ENCODE data around the gene ABCD4.

Gene ABCD4

DNA sequence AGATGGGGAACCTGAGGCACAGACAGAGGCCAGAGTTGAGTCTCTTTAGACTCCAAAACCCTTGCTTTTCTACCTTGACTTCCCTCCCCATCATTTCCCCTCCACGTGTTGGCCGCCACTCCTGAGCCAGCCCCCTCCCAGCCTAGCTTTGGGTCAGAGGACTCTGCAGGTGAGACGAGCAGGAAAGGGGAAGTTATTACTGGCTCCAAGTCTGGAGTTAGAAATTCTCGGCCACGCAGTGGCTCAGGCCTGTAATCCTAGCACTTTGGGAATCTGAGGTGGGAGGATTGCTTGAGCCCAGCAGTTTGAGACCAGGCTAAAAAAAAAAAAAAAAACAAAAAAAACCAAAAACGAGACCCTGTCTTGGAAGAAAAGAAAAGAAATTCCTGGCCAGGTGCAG, 54.7 kb downstream of the ABCD4 start:
- FAIRE-seq (no peak), DNase-seq (ENCODE audit: insufficient read length, low spot score) (no peak)
- TF ChIP-seq, protein P1, sequence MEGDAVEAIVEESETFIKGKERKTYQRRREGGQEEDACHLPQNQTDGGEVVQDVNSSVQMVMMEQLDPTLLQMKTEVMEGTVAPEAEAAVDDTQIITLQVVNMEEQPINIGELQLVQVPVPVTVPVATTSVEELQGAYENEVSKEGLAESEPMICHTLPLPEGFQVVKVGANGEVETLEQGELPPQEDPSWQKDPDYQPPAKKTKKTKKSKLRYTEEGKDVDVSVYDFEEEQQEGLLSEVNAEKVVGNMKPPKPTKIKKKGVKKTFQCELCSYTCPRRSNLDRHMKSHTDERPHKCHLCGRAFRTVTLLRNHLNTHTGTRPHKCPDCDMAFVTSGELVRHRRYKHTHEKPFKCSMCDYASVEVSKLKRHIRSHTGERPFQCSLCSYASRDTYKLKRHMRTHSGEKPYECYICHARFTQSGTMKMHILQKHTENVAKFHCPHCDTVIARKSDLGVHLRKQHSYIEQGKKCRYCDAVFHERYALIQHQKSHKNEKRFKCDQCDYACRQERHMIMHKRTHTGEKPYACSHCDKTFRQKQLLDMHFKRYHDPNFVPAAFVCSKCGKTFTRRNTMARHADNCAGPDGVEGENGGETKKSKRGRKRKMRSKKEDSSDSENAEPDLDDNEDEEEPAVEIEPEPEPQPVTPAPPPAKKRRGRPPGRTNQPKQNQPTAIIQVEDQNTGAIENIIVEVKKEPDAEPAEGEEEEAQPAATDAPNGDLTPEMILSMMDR (IDR thresholded peaks at IDR 0.05; ENCODE audit: insufficient read depth, missing control alignments), result no peak

DNA sequence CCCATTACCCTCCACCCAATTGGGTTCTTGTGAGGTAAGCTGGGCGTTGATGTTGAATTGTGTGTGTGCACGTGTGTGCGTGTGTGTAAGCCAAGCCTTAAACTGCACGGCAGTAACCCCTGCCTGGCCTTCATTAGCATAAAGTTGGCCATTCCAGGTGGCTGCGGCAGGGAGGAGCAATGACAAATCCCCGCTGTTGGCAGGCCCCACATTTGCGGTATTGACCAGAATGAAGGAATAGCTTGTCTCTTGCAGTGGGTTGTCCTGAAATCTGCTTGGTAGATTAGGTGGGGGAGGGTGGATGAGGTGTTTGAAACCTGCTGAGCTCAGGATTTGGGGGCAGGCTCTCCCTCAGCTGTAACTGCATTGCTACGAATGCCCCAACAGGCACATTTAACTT, 56.2 kb downstream of the ABCD4 start:
- no peak for FAIRE-seq
- TF ChIP-seq, protein P1 (IDR thresholded peaks at IDR 0.05; ENCODE audit: insufficient read depth, missing control alignments), result no peak
- no peak for DNase-seq (ENCODE audit: insufficient read length, low spot score)

DNA sequence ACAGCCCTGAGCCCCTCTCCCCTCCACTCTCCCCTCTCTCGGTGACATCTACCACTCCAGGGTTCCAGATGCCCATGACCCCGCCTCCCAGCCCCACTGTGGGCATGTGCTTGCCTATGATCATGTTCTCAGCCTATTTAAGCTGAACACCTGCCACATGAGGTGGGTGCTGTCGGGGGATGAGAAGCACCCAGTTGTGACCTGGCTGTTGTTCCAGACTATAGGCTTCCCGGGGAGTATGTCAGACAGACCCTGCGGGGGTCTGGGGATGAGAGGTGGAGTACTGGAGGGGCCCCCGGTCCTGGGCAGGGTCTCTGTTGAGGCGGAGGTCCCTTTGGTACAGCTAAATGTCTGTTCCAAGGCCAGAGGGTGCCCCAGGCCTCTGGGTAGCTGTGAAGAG, 57.4 kb downstream of the ABCD4 start:
- TF ChIP-seq, protein P1 (IDR thresholded peaks at IDR 0.05; ENCODE audit: insufficient read depth, missing control alignments), result no peak
- no peak for DNase-seq (ENCODE audit: insufficient read length, low spot score)
- no peak for FAIRE-seq

DNA sequence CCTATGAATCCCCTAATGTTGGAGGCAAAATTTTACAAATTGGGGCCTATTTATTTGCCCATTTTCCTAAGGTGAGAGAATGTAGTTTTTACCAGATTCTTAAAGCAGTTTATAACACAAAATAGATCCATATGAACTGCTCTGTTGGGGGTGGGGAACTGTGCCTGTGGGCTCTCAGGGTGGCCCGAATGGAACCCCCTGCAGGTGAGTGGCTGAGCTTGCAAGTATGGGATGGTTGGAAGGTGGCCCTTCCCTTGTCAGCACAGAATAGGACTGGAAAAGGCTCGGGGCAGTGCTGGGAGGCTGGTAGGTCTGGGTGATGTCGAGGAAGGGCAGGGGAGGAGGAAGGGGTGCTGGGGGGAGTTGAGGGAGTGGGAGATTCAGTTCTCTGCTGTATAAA, 58.6 kb downstream of the ABCD4 start:
- no peak for FAIRE-seq
- DNase-seq (ENCODE audit: insufficient read length, low spot score), result no peak
- TF ChIP-seq, protein P1 (IDR thresholded peaks at IDR 0.05; ENCODE audit: insufficient read depth, missing control alignments), result no peak

DNA sequence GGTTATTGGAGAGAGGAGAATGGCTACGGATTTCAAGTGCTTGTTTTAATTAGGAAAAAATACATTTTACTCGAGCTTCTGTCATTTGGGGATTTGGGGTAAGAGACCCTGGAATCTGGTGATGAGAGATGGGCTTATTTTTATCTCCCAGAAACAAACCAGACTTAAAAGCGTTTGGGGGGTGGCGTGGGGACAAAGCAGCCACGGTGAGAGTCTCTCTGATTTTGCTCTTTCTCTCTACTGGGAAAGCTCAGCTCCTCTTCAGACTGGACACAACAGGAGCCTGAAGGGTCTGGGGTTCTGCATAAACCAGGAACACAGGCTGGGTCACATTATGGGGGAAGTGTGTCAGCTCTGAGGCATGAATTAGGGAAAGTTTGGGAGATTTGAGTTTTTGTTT, 59.7 kb downstream of the ABCD4 start:
- FAIRE-seq (no peak), DNase-seq (ENCODE audit: insufficient read length, low spot score) (no peak)
- TF ChIP-seq, protein P1 (IDR thresholded peaks at IDR 0.05; ENCODE audit: insufficient read depth, missing control alignments), result no peak

DNA sequence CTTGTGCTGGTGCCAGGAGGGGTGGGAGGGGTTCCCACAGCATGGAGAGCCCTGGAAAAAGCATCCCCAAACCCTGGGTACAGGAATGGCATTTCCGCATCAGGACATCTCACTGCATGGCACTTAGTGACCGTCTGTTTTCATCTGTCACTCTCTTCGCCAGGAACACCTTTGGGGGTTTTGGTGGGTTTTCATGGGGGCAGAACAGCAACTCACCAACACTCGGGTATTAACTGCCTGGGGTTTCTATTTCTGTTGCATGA, 60.0 kb downstream of the ABCD4 start:
- FAIRE-seq, result no peak

DNA sequence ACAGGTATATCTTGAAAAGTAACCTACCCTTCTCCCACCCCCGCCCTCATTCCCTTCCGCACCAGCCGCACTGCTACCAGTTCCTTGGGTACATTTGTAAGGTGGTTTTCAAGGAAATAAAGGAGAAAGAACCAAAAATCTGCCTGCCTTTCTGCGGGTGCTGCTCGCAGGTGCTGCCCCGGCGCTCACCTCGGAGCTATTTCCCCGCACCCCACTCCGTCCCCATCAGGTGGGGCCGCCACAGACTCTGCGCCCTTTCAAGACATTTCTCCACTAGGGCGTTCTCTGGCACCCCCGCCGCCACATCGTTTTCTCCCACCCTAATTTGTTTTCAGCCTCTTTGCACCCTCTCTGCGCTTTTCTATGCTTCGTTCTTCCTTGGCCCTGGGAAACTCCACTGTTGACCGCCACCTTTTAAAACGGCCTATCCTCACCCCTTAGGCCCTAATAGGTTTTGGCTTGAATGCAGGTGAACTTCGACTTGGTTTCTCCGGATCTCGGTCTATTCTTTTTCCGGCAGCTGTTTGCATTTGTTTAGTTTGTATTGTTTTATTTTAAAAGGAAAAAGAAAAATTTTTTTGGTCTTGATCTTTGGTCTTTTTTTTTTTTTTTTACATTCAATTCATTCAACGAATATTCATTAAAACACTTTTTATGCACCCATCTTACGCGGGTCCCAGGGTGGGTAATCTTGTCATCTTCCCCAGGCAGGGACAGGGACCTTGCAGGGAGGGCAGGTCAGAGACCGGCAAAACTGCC, 60.5 kb downstream of the ABCD4 start:
- no peak for FAIRE-seq
- DNase-seq (ENCODE audit: insufficient read length, low spot score), result no peak
- TF ChIP-seq, protein P1 (IDR thresholded peaks at IDR 0.05; ENCODE audit: insufficient read depth, missing control alignments), result no peak

More for the DNA sequence above, 60.0 kb downstream of the ABCD4 start:
- TF ChIP-seq, protein P1 (IDR thresholded peaks at IDR 0.05; ENCODE audit: insufficient read depth, missing control alignments), result no peak
- DNase-seq (ENCODE audit: insufficient read length, low spot score), result no peak

All from D721Med (cell line).